Endodermal cell (in vitro differentiated cells): ENCODE measurements around the gene KISS1. TPM values are rescaled to one million over a fixed set of nuclear protein-coding genes. Genes with fewer than 3 reads are reported as not detected.

Experiments
- DNase-seq: peaks from one replicate; pipeline ENCODE4 v3.0.0-alpha.2; 2017
- H3K27ac ChIP-seq: 2 replicates; pipeline ENCODE4 v1.5.1; 2013; ENCODE audit warnings: mild to moderate bottlenecking, low read depth, low read length, moderate library complexity
- H3K27me3 ChIP-seq: 2 replicates; pipeline ENCODE4 v1.6.1; 2013; ENCODE audit warnings: mild to moderate bottlenecking, low read length, moderate library complexity; ENCODE audit not compliant: insufficient read depth, control insufficient read depth, poor library complexity, severe bottlenecking
- H3K36me3 ChIP-seq: 2 replicates; pipeline ENCODE4 v1.7.0; 2013; ENCODE audit warnings: mild to moderate bottlenecking, low read length, moderate library complexity; ENCODE audit not compliant: control insufficient read depth, insufficient read depth
- H3K4me1 ChIP-seq: one replicate; pipeline ENCODE4 v1.7.0; 2013; ENCODE audit warnings: low read length; ENCODE audit not compliant: control insufficient read depth, insufficient read depth
- H3K4me3 ChIP-seq: 2 replicates; pipeline ENCODE4 v1.5.1; 2013; ENCODE audit warnings: mild to moderate bottlenecking, low read length, moderate library complexity
- H3K9ac ChIP-seq: 2 replicates; pipeline ENCODE4 v1.6.1; 2013; ENCODE audit warnings: mild to moderate bottlenecking, low read length, moderate library complexity; ENCODE audit not compliant: poor library complexity, severe bottlenecking; ENCODE audit errors: extremely low read depth
- H3K9me3 ChIP-seq: 2 replicates; pipeline ENCODE4 v1.6.1; 2013; ENCODE audit warnings: mild to moderate bottlenecking, low read length, moderate library complexity; ENCODE audit not compliant: control insufficient read depth
- H3K27ac Mint-ChIP-seq: 2 replicates; pipeline ENCODE4 v1.8.0; 2020; ENCODE audit warnings: mixed read lengths
- H3K27me3 Mint-ChIP-seq: 2 replicates; pipeline ENCODE4 v1.8.0; 2021; ENCODE audit warnings: mild to moderate bottlenecking, mixed read lengths; ENCODE audit not compliant: insufficient read depth
- H3K36me3 Mint-ChIP-seq: 2 replicates; pipeline ENCODE4 v1.8.0; 2020; ENCODE audit warnings: low read depth, mixed read lengths
- H3K4me1 Mint-ChIP-seq: 2 replicates; pipeline ENCODE4 v1.8.0; 2020; ENCODE audit warnings: mixed read lengths
- H3K4me3 Mint-ChIP-seq: 2 replicates; pipeline ENCODE4 v1.8.0; 2020; ENCODE audit warnings: mild to moderate bottlenecking, moderate library complexity, mixed read lengths
- H3K9me3 Mint-ChIP-seq: 2 replicates; pipeline ENCODE4 v1.8.0; 2020; ENCODE audit warnings: mild to moderate bottlenecking, mixed read lengths
- CTCF ChIP-seq: fragments of 200-600 bp; sonication (generic); conservative IDR thresholded peaks from 2 replicates; pipeline ENCODE4 v1.5.0; 2021; ENCODE audit warnings: antibody characterized with exemption, mild to moderate bottlenecking
- whole genome bisulfite sequencing, 2 experiments: methylation state at CpG; one replicate each; pipeline versions ENCODE4 v1.1.5 to v1.1.7; 2013; ENCODE audit warnings: missing lambda C conversion rate in 2 of 2, mixed read lengths in 1 of 2; ENCODE audit not compliant: insufficient coverage in 1 of 2, insufficient read length in 1 of 2; 5-methylcytosine and 5-hydroxymethylcytosine counted together
- total RNA-seq, 2 donors: library from RNA; stranded (reverse); fragmentation: NEBNext Ultra II Directional in 1 of 2; extraction: Animal tissue kit (Norgen Biotek cat#: 25700) in 1 of 2; gene quantifications; 2 replicates in 1 of 2; 3 replicates in 1 of 2; pipeline ENCODE4 v1.2.1, GENCODE V29; 2021

Gene KISS1
- total RNA-seq, 2 donors from 2014 or later = not detected

- H3K27me3 Mint-ChIP-seq = no peaks in the 10 kb centered on the region
- Histone ChIP-seq H3K9me3 (no peaks in the 10 kb centered on the region), H3K36me3 (no peaks in the 10 kb centered on the region), H3K9ac (no peak overlapping the region), H3K4me1 (no peaks in the 10 kb centered on the region), H3K27ac (no peak overlapping the region), H3K27me3 (no peaks in the 10 kb centered on the region), H3K4me3 (no peak overlapping the region)
- DNase-seq = no peak
- 74 to 83% methylated on average over 3 to 8 of the region's 8 CpGs for WGBS, 2 experiments
- no peak for TF ChIP-seq CTCF
- peaks cover 47% of the 10 kb centered on the region for H3K36me3 Mint-ChIP-seq
- H3K27ac Mint-ChIP-seq = no peak overlapping the region
- H3K4me3 Mint-ChIP-seq = no peak overlapping the region
- H3K9me3 Mint-ChIP-seq = no peaks in the 10 kb centered on the region
- peaks cover 9% of the 10 kb centered on the region for H3K4me1 Mint-ChIP-seq
These were observed 28.4 kb upstream of the KISS1 start for GRCh38 chr1:204224655-204225054.

GRCh38 chr1:204223129-204223860, 27.0 kb upstream of the KISS1 start:
- Histone ChIP-seq H3K27me3 (no peaks in the 10 kb centered on the region), H3K27ac (no peak overlapping the region), H3K4me3 (no peak overlapping the region), H3K9ac (no peak overlapping the region), H3K36me3 (no peaks in the 10 kb centered on the region), H3K4me1 (no peaks in the 10 kb centered on the region), H3K9me3 (no peaks in the 10 kb centered on the region)
- DNase-seq = no peak
- Mint-ChIP-seq H3K27ac (no peak overlapping the region), H3K27me3 (no peaks in the 10 kb centered on the region), H3K4me3 (no peak overlapping the region), H3K4me1 (peaks cover 9% of the 10 kb centered on the region), H3K9me3 (no peaks in the 10 kb centered on the region), H3K36me3 (peaks cover 34% of the 10 kb centered on the region)
- 91 to 93% methylated on average over 8 to 17 of the region's 17 CpGs for WGBS, 2 experiments
- TF ChIP-seq CTCF = no peak

- Histone ChIP-seq H3K9ac (no peak overlapping the region), H3K4me1 (no peaks in the 10 kb centered on the region), H3K27me3 (no peaks in the 10 kb centered on the region), H3K9me3 (no peaks in the 10 kb centered on the region), H3K4me3 (no peak overlapping the region), H3K36me3 (no peaks in the 10 kb centered on the region), H3K27ac (no peak overlapping the region)
- H3K36me3 Mint-ChIP-seq = peaks cover 29% of the 10 kb centered on the region
- H3K9me3 Mint-ChIP-seq = no peaks in the 10 kb centered on the region
- H3K27ac Mint-ChIP-seq = no peak overlapping the region
- H3K4me1 Mint-ChIP-seq = peaks cover 9% of the 10 kb centered on the region
- H3K4me3 Mint-ChIP-seq = no peak overlapping the region
- peaks cover 3% of the 10 kb centered on the region for H3K27me3 Mint-ChIP-seq
- TF ChIP-seq CTCF = no peak
- 90 to 93% methylated on average over 2 to 3 of the region's 3 CpGs for WGBS, 2 experiments
- DNase-seq = no peak
These were observed 26.4 kb upstream of the KISS1 start for GRCh38 chr1:204222764-204223055.
